OCI-LY1 (cell line): ENCODE measurements around the gene TIMP3.

Experiments used
- H2AFZ ChIP-seq: fragments of 200-600 bp; sonication (generic), shearing (Covaris generic); 2 replicates; pipeline ENCODE4 v1.6.0; 2014; ENCODE audit warnings: antibody characterized with exemption, mild to moderate bottlenecking, low read length
- H3F3A ChIP-seq: fragments of 200-600 bp; sonication (generic), shearing (Covaris generic); 2 replicates; pipeline ENCODE4 v1.6.0; 2014; ENCODE audit warnings: mild to moderate bottlenecking, antibody characterized with exemption, low read length, moderate library complexity; ENCODE audit not compliant: insufficient read depth
- H3K27ac ChIP-seq: fragments of 200-600 bp; sonication (generic); 2 replicates; pipeline ENCODE4 v1.5.1; 2014; ENCODE audit warnings: low read length, mixed run types, mild to moderate bottlenecking, low read depth; ENCODE audit not compliant: poor library complexity, severe bottlenecking
- H3K27me3 ChIP-seq: fragments of 200-600 bp; sonication (generic); 2 replicates; pipeline ENCODE4 v1.6.0; 2014; ENCODE audit warnings: antibody characterized with exemption, mild to moderate bottlenecking, low read length, moderate library complexity; ENCODE audit not compliant: insufficient read depth
- H3K36me3 ChIP-seq: fragments of 200-600 bp; sonication (generic); 2 replicates; pipeline ENCODE4 v1.6.1; 2014; ENCODE audit warnings: mild to moderate bottlenecking, antibody characterized with exemption, low read length, moderate library complexity, mixed read lengths; ENCODE audit not compliant: insufficient read depth
- H3K4me1 ChIP-seq: fragments of 200-600 bp; sonication (generic); 2 replicates; pipeline ENCODE4 v1.5.1; 2014; ENCODE audit warnings: mild to moderate bottlenecking, low read length, moderate library complexity; ENCODE audit not compliant: insufficient read depth, severe bottlenecking
- H3K4me2 ChIP-seq: fragments of 200-600 bp; sonication (generic), shearing (Covaris generic); 2 replicates; pipeline ENCODE4 v1.6.1; 2014; ENCODE audit warnings: low read length
- H3K4me3 ChIP-seq: fragments of 200-600 bp; sonication (generic); 2 replicates; pipeline ENCODE4 v1.5.1; 2014; ENCODE audit warnings: low read length, low read depth, mild to moderate bottlenecking, mixed read lengths; ENCODE audit not compliant: poor library complexity, severe bottlenecking
- H3K79me2 ChIP-seq: fragments of 200-600 bp; shearing (Covaris generic); 2 replicates; pipeline ENCODE4 v1.6.1; 2016; ENCODE audit warnings: mixed run types, low read length, mixed read lengths; ENCODE audit not compliant: insufficient read depth
- H3K9ac ChIP-seq: fragments of 200-600 bp; sonication (generic), shearing (Covaris generic); 2 replicates; pipeline ENCODE4 v1.6.1; 2014; ENCODE audit warnings: mild to moderate bottlenecking, low read length, mixed read lengths
- H3K9me2 ChIP-seq: fragments of 200-600 bp; sonication (generic), shearing (Covaris generic); 2 replicates; pipeline ENCODE4 v1.6.1; 2014; ENCODE audit warnings: low read depth, mild to moderate bottlenecking, low read length, mixed read lengths
- H3K9me3 ChIP-seq: fragments of 200-600 bp; shearing (Covaris generic); 2 replicates; pipeline ENCODE4 v1.6.1; 2014; ENCODE audit warnings: low read length, mixed read lengths
- H4K20me1 ChIP-seq: fragments of 200-600 bp; sonication (generic), shearing (Covaris generic); 2 replicates; pipeline ENCODE4 v1.6.0; 2016; ENCODE audit warnings: mild to moderate bottlenecking, low read length; ENCODE audit not compliant: insufficient read depth
- CTCF ChIP-seq: fragments of 200-600 bp; sonication (generic), shearing (Covaris generic); IDR thresholded peaks from 2 replicates; pipeline ENCODE4 v1.5.1; 2017; ENCODE audit warnings: mild to moderate bottlenecking, antibody characterized with exemption, low read length, moderate library complexity, mixed read lengths
- EZH2 ChIP-seq: fragments of 200-600 bp; sonication (generic), shearing (Covaris generic); IDR thresholded peaks from 2 replicates; pipeline ENCODE4 v1.8.0; 2017; ENCODE audit warnings: borderline replicate concordance, mixed run types, mild to moderate bottlenecking, antibody characterized with exemption, low read length, moderate library complexity, mixed read lengths

Gene TIMP3

GRCh38 chr22:32795214-32795596 is 6.3 kb upstream of the TIMP3 start:
- no peaks in the 10 kb centered on the region for H4K20me1 ChIP-seq
- no peaks in the 10 kb centered on the region for H3K79me2 ChIP-seq
- H3K9ac ChIP-seq = no peak overlapping the region
- no peaks in the 10 kb centered on the region for H3K36me3 ChIP-seq
- no peak overlapping the region for H3K4me3 ChIP-seq
- no peak overlapping the region for H3K27ac ChIP-seq
- no peak overlapping the region for H2AFZ ChIP-seq
- H3F3A ChIP-seq = no peaks in the 10 kb centered on the region
- H3K27me3 ChIP-seq = no peaks in the 10 kb centered on the region
- TF ChIP-seq EZH2 (no peak), CTCF (no peak)
- H3K4me2 ChIP-seq = no peak overlapping the region
- no peaks in the 10 kb centered on the region for H3K9me3 ChIP-seq
- H3K4me1 ChIP-seq = no peaks in the 10 kb centered on the region
- H3K9me2 ChIP-seq = no peaks in the 10 kb centered on the region

- H3K9me2 ChIP-seq = no peaks in the 10 kb centered on the region
- no peaks in the 10 kb centered on the region for H3K79me2 ChIP-seq
- TF ChIP-seq EZH2 = no peak
- peak; percentile 86 for TF ChIP-seq CTCF
- no peak overlapping the region for H3K4me2 ChIP-seq
- H3K27ac ChIP-seq = no peak overlapping the region
- no peak overlapping the region for H3K4me3 ChIP-seq
- H2AFZ ChIP-seq = no peak overlapping the region
- H3K9me3 ChIP-seq = no peaks in the 10 kb centered on the region
- H3K4me1 ChIP-seq = no peaks in the 10 kb centered on the region
- H3K27me3 ChIP-seq = no peaks in the 10 kb centered on the region
- no peaks in the 10 kb centered on the region for H4K20me1 ChIP-seq
- H3K9ac ChIP-seq = no peak overlapping the region
- H3K36me3 ChIP-seq = no peaks in the 10 kb centered on the region
- H3F3A ChIP-seq = no peaks in the 10 kb centered on the region
Measured at GRCh38 chr22:32796865-32797573, 4.5 kb upstream of the TIMP3 start.

GRCh38 chr22:32799496-32799895 is 2.0 kb upstream of the TIMP3 start:
- Histone ChIP-seq H3K27ac (no peak overlapping the region), H3K4me1 (no peaks in the 10 kb centered on the region), H3K36me3 (no peaks in the 10 kb centered on the region), H3F3A (no peaks in the 10 kb centered on the region), H3K27me3 (peaks cover 2% of the 10 kb centered on the region; the same call in 1 of the 2 replicates), H3K79me2 (no peaks in the 10 kb centered on the region), H3K9me2 (no peaks in the 10 kb centered on the region), H4K20me1 (no peaks in the 10 kb centered on the region), H2AFZ (no peak overlapping the region), H3K9me3 (no peaks in the 10 kb centered on the region), H3K4me2 (no peak overlapping the region), H3K9ac (no peak overlapping the region), H3K4me3 (no peak overlapping the region)
- no peak for TF ChIP-seq EZH2
- TF ChIP-seq CTCF = no peak
